GM21576 (cell line): ENCODE measurements around the gene ERLIN1.

Experiments
- ATAC-seq: cut with Tn5 transposase; IDR thresholded peaks from one replicate; pipeline ENCODE4 v1.9.1; 2021; ENCODE audit warnings: mild to moderate bottlenecking, moderate library complexity; ENCODE audit not compliant: unreplicated experiment

The ERLIN1 gene

DNA sequence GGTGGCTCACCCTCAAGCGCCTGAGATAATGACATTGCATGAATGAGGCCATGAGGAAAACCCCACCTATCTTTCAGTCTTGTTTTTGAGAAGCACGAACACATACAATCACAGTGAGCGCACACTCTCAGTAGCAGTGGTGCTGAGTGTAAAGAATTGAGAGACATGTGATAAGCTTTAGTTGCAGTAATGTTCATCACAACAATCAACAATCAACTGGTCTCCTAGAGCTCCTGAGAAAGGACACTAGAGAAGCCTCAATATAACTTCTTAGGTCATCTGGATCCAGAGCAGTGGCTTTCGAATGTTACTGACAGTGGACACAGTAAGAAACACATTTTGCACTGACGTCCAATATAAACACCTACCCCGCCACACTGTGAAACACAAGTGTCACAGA lies 12.8 kb downstream of the ERLIN1 start:
- no peak for ATAC-seq

DNA sequence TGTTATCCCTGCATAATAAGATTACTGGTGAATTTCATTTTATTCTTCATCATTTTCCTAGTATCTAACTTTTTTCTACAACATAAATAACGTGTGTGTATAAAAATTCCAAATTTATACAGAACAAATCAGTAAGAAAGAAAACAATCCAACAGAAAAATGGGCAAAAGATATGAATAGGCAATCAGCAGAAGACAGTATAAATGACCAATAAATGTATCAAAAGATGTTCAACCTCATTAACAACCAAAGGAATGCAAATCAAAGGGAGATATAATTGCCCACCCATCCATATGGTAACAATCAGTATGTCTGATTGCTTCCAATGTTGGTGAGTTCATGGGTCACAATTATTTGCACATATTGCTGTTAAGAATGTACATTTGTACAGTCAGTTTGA lies 13.5 kb downstream of the ERLIN1 start:
- no peak for ATAC-seq

DNA sequence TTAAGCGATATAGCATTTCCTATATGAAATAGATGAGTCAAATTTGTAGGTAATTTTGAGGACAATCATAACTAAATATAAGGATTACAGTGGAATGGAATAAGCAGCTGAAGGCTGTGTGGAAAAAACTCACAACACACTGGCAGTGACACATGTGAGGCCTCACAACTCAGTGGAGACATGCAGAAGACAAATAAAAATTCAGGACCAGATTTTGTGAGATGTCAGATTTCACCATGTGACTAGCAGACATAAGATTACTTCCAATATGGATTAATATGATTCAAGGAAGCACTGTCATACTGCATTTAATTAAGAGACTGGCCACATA lies 17.6 kb downstream of the ERLIN1 start:
- ATAC-seq: no peak

DNA sequence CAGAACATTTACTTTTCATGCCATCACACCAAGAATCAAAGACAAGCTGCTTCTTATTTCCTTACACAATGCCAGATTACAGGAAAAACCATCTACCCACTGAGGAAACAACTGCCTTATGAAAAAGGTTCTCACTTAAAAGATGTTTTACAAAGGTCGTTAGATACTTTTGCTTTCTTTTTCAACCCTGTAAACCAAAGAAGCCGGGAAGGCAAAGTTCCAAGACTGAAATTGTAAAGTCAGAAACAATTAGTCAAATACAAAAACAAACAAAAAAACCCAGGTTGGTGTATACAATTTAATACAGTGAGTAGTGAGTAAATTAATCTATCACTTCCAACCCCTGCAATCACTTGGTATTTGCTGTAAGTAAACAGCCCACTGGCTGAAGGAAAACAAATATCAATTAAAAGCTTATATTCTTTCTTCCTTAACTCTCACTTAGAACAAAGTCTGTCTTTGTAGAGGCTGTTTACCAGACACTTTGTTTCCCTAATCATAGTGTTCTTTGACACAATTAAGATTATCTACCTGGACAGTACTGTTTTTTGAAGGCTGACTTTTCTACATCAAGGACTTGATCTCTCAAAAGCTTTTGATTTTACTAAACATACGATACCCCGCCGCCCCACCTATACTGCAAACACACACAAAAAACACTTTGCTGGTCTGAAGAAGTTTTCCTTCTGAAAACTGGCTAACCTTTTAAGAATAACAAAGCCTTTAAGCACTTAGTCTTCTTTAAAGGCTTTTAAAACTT lies 18.1 kb downstream of the ERLIN1 start:
- no peak for ATAC-seq

DNA sequence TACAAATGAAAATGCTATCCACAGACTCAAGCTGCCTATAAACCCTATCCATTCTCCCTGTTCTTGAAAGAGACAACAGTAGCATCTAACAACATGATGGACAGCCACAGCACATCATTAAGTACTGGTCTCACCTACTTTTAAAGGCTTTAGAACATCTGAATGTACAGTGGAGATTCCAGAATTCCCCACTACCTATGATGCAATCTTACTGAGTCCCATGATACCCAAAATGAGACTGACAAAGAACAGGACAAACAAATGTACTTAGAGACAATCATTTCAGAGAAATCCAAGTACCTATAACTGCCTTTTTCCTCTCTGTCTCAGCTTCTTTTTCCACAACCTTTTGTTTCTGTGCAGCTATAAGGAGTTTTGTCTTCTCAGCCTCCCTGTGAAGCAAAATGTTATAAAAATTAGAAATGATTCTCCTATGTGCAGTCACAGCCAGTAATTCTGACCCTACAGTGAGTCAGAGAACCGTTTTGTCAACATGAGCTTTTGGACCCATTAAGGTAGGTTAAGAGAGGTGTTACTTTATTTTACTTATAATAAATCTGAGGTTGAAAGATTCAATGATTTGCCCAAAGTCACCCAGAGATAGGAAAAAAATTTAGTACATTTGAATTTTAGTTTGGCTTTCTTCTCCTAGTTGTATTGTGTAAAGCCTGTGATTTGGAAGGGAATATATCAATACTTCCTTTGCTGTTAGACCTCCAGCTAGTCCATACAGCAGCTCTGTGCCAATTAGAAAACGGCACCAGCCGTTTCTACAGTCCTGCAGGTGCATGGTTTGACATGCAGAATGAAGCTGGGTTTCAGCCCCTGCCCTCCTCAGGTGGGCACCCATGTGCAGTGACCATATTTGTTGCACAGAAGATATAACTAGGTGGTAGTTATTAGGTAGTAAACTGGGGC lies 21.9 kb downstream of the ERLIN1 start:
- no peak for ATAC-seq

DNA sequence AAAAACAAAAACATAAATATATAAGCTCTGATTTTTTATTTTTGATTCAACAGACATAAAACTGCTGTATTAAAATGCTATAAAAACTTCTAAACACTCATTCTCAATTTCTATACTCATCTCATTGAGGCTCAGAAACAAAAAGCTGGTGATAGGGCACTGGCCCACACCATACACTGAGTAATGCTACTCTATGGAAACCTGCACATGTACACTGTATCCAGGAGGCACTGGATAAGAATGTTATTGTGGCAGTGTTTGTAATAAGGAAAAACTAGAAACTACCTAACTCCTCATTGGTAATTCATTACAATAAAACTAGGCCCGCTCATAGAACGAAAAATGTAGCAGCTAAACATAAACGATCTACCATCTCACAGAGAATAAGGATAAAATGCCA lies 23.1 kb downstream of the ERLIN1 start:
- ATAC-seq: no peak

DNA sequence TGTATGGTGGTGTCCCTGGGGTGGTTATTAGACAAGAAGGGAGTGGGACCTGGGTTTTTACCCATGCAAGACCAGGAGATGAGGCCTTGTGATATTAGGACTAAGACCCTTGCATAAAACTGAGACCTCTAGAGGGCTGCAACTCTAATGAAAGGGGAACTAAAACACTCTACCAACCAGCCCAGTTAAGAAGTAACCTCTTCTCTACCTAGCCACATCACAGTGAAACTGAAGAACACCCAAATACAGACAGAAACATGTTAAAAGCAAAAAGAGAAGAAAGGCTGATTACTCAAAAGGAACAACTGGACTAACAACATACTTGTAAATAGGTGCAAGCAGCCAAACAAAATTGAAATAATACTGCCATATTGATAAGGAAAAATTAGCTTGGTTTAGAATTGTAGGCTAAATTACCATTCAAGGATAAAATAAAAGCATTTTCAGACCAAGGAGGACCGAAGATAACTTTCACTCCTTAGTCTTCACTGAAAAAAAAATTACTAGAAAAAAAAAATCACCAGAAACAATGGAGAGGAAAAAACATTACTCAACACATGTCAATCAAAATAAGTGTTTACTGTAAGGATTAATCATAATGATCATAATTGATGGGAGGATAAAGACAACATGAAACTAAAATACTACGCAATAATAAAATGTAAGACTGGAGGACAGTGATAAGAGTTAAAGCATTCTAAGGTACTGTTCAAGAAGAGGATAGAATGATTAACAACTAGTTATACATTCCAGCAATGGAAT lies 27.6 kb downstream of the ERLIN1 start:
- ATAC-seq: peak; percentile 92

DNA sequence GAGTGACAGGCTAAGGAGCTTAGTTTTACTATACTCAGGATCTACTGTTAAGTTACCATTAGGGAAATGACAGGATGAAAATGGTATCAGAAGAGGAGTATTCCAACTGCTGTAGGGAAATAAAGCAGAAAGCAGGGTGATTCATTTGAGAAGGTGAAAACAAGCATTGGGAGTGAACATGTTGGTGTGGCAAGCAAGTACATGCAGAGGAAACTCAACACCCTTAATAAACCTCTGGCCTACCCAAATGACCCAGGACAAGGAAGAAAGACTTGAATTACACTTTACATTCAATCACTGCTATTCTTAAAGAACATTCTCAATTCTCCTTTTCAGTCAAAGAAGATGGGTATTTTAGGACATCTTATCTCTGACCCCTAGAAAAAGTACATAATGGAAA lies 28.7 kb downstream of the ERLIN1 start:
- no peak for ATAC-seq

DNA sequence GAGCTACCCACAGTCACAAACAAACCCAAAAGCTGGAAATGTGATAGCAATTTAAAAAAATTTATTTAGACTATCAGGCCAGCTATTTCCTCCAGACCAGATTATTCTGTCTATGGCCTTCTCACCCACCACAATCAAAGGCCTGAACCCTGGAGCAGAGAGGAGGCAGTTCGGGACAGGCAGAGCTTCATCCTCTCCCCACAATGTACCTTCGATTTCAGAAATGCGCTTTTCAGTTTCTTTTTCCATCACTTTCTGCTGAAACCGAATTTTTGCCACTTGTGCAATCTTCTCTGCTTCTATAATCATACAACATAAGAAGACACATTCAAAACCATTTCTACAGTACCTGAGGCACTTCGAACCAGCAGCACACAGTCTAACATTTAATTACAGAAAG lies 29.9 kb downstream of the ERLIN1 start:
- ATAC-seq: no peak

DNA sequence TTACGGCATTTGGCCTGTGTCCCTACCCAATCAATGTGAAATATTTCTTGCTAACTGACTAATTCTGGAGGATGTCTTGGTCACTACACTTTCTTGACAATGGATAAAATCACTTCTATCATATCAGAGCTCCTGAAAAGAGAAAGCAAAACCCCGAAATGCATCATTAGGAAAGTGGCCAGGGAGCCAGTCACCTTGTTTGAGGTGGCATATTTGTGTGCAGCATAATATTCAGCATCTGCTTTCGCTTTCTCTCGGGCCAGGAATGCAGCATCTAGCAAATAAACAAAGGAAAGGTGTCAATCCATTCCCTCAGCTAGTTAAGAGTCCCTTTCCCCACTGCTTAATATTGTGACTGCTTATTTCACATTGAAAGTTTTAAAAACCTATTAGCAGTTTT lies 31.2 kb downstream of the ERLIN1 start:
- no peak for ATAC-seq

DNA sequence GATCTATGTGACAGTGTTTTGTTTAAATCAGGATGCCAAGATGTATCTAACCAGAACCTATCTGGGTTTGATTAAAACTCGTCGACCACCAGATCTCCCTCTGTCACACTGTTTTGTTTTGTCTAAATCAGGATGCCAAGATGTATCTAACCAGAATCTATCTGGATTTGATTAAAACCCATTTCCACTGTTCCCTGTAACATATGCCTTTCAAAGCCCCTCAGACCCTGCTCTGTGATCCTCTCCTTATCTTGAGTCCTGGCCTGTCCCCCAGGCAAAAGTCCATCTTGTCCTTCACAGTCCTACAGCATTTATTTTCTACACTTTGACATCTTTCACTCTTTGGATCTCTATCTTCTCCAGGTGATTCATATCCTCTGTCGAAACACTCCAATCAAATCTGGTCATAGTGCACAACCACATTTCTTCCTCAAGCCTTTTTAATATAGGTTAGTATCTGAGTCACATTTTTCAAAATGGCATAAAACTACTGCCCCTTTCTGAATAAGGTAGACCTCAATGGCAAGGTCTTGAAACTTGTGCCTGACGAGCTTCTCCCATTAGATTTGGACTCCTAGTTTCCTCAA lies 32.5 kb downstream of the ERLIN1 start:
- no peak for ATAC-seq

DNA sequence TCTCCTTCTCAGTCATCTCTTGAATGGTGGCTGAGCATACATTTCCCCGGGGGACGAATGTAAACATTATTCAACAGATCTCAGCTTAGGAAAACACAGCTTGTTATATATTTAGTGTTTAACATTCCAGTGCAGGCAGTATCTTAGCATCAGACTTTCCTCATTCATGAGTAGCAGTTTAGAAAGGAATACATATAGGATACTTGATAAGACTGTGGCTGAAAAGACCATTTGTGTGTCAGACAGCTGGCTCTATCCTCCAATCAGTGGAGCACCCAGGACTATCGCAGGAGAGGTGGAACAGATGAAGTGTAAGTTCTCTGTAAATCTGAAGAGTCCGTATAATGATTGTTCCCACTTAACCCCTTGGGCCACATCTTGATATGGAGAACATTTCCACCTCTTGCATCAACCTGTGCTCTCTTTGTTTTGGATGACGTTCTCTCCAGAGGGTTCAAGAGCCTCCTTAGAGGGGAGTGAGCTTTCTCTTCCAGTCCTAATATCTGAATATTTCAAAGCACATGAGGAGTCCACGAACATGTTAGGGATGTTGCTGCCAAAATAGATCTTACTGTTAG lies 34.0 kb downstream of the ERLIN1 start:
- ATAC-seq: no peak

DNA sequence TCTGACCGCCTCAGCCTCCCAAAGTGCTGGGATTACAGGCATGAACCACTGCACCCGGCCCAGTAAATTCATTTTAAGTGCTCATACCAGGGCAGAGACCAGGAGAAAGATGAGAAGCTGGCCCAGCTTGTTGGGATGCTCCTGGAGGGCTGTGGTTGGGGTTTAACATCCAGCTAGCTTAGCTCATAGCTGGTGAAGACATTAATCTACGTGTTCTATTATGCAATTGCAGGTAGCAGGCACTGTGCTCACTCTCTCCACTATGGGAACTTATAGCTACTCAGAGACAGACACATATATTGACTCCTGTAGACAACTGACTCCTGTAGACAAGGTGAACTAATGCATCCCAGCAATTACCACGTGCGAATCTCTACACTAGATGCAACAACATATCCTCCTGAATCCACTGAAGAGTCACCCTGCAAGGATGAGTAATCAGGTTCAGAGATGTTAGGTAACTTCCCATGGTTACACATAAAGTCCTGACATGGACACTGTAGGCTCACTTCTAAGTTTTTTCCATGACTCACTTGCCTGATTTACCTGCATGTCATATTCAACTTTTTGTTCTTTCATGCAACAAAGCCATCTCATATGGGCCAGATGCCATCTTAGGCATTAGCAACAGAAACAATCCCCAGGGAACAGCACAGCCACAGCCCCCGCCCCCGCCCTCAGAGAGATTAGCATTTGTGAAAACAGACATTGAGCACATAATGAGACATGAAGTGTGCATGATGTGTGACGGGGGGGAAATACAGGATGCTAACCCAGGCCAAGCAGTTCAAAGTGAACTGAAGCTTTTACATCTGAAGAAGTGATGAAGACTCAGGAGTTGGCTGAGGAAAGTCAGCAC lies 37.2 kb downstream of the ERLIN1 start:
- ATAC-seq: peak; percentile 57

DNA sequence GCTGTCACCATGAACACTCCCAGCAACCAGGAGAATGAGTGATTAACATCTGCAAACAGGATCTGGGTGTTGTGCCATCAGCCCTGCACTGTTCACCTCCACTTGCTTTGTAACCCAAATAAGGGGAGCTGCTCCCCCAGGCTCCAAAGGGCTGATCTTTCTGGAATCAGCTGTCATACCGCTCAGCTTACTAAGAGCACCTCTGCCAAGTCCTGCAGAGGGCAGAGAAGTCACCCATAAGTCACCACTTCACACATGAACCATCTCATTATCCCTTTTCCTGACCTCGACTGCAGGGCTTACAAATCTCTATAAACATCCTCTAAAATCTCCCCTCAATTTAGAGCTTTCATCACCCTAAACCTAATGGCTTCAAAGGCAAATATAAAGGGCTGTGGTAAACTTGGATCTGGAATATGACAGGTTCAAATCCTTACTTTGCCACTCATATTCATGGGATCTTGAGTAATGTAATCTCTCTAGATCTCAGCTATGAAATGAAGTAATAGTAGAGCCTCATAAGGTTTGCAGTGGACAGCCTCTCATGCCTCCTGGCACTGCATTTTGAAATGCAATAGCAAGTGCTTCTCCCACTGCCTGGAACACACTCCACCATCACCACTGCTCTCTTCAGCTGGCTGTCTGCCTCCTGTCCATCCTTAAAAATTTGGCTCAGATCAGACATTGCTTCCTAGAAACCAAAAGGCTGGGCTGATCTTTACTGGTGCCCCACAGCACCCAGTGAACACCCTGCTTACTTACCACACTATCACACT lies 38.8 kb downstream of the ERLIN1 start:
- no peak for ATAC-seq

DNA sequence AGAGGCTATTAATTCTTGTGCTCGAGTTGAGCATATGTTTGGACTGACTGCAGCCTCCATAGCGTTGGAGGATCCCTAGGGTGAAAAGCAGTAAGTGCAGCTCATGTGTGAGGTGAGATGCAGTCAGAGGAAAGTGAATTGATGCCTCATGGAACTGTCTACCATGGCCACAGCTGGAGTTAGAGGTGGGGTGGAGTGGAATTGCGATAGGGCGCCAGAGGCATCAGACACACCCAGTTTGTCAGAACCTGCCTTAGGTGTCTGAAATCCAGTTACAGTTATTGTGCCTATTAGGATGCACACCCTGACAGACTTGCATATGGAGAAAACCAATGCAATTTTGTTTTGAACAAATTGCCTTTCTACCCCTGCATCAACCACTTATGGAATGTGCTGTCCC lies 39.4 kb downstream of the ERLIN1 start:
- no peak for ATAC-seq

DNA sequence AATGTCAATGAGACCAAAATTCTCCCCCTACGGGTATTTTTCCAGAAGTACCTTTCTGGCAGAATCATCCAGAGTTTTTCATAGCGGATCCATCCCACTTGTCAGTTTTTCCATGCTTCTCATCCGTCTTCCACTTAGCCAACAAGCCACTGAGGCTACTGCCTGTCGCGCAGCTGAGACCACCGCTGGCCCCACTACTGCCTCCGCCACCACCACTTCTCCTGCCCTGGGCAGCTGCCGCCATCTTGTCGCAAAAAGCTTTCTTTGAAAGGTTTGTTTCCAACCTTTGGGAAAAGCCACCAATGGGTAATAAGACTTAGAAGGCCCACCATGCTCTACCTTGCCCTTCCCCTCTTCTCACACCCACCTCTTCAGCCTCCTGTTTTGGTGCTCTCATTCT lies 42.1 kb downstream of the ERLIN1 start:
- ATAC-seq: no peak

DNA sequence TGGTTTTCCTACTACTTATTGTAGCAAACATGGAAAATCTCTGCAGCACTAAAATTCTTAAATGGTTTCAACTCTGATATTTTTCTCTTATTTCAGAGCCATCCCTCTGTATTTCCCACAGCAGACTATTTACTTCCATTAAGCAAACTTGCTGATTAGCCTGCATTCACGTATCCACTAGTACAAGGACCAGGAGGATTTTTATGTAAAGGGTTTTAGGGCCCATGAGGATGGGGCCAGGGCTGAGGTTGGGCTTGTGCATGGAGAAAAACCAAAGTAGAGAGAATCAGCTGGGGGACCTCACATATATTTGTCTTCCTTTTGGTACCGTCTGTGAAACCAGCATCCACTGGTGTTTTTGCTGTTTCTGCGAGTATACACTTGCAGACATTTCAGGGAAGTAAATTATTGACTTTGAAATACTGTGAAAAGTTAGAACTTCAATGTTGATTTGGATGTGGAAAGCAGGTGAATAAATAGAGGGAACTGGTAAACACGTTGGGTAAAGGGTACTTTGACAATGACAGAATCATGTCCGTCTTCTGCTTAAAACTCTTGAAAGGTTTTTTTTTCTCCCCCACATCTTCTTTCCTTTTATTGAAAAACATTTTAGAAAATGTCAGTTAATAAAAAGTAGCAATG lies 44.3 kb downstream of the ERLIN1 start:
- no peak for ATAC-seq

DNA sequence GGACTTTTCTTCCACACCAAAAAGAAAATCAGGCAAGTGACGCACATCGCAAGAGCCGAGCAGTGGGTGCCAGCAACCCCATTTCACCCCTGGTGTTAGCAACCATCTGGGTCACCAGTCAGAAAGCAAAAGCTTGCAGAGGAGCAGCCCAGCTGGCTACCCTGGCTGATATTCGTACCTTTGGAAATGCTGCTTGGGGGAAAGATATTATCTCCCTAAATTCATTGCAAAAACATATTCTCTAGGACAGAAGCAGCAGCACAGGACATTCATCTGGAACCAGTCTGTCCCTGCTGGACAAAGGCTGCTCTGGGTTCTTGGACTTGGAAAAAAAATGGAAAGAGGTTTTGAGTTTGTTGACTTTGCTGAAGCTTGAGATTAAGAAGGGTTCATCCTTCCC lies 45.8 kb downstream of the ERLIN1 start:
- ATAC-seq: no peak
